CD4-positive, alpha-beta T cell treated with Interferon gamma for 1 hour (primary cell): ENCODE data around the gene ZNF100.
"Not testable (repeated sequence)": the region's sequence is repeated elsewhere in the genome, so short reads cannot be mapped to it uniquely, and the experiment has no call there.

Experiments used
- DNase-seq: peaks from one replicate; pipeline ENCODE4 v3.0.0-alpha.2; 2020

ZNF100 gene

GRCh38 chr19:21767065-21767800, at the start of gene ZNF100:
TSS of gene ZNF100 (minus strand) at chr19:21767579. CDS start at chr19:21767429, 150 bp downstream.
- peak; percentile 86 for DNase-seq

GRCh38 chr19:21812448-21812847, 45.1 kb upstream of the ZNF100 start:
- no peak for DNase-seq

GRCh38 chr19:21808400-21809000, 41.1 kb upstream of the ZNF100 start:
- not testable (repeated sequence) for DNase-seq

- no peak for DNase-seq
Observed at GRCh38 chr19:21789466-21790085, 22.2 kb upstream of the ZNF100 start.

GRCh38 chr19:21786936-21787335, 19.6 kb upstream of the ZNF100 start:
- no peak for DNase-seq

- DNase-seq, result not testable (repeated sequence)
Observed at GRCh38 chr19:21775792-21776191, 8.4 kb upstream of the ZNF100 start.

- DNase-seq, result peak; percentile 3
Observed at GRCh38 chr19:21766705-21767064, 694 bp downstream of the ZNF100 start.

- DNase-seq, result no peak
Observed at GRCh38 chr19:21765151-21765550, 2.2 kb downstream of the ZNF100 start.

- not testable (repeated sequence) for DNase-seq
Observed at GRCh38 chr19:21761547-21761946, 5.8 kb downstream of the ZNF100 start.

GRCh38 chr19:21758296-21758695, 9.1 kb downstream of the ZNF100 start:
- no peak for DNase-seq

GRCh38 chr19:21755555-21755954, 11.8 kb downstream of the ZNF100 start:
- DNase-seq, result not testable (repeated sequence)

GRCh38 chr19:21751384-21751783, 16.0 kb downstream of the ZNF100 start:
- DNase-seq, result no peak

- no peak for DNase-seq
Observed at GRCh38 chr19:21750586-21751128, 16.7 kb downstream of the ZNF100 start.

- DNase-seq, result no peak
Observed at GRCh38 chr19:21749090-21749489, 18.3 kb downstream of the ZNF100 start.

GRCh38 chr19:21748088-21748487, 19.3 kb downstream of the ZNF100 start:
- DNase-seq, result no peak

- DNase-seq, result no peak
Observed at GRCh38 chr19:21740559-21740958, 26.8 kb downstream of the ZNF100 start.

GRCh38 chr19:21726942-21727747, 40.2 kb downstream of the ZNF100 start:
- DNase-seq, result not testable (repeated sequence)

GRCh38 chr19:21713761-21714160, 53.6 kb downstream of the ZNF100 start:
- no peak for DNase-seq

- no peak for DNase-seq
Observed at GRCh38 chr19:21709464-21709863, 57.9 kb downstream of the ZNF100 start.

- DNase-seq, result not testable (repeated sequence)
Observed at GRCh38 chr19:21707878-21708277, 59.5 kb downstream of the ZNF100 start.

- DNase-seq, result no peak
Observed at GRCh38 chr19:21707065-21707464, 60.3 kb downstream of the ZNF100 start.

GRCh38 chr19:21705393-21705792, 62.0 kb downstream of the ZNF100 start:
- DNase-seq, result no peak

- DNase-seq, result no peak
Observed at GRCh38 chr19:21704320-21704719, 63.1 kb downstream of the ZNF100 start.
